ENCODE results near the gene ISYNA1. TPM values are rescaled to one million over a fixed set of nuclear protein-coding genes. Genes with fewer than 3 reads are reported as not detected.

Gene ISYNA1
- total RNA-seq, 1 donor from 2014 or later = 11.7 TPM

- peak; percentile 90 for DNase-seq (ENCODE audit: low read depth)
Observed at GRCh38 chr19:18468517-18468916, 30.6 kb upstream of the ISYNA1 start.

- DNase-seq (ENCODE audit: low read depth) = no peak
Observed at GRCh38 chr19:18467978-18468377, 30.0 kb upstream of the ISYNA1 start.

GRCh38 chr19:18466354-18466753 lies 28.4 kb upstream of the ISYNA1 start:
- no peak for DNase-seq (ENCODE audit: low read depth)

- DNase-seq (ENCODE audit: low read depth) = no peak
Observed at GRCh38 chr19:18465964-18466339, 28.0 kb upstream of the ISYNA1 start.

- DNase-seq (ENCODE audit: low read depth) = no peak
Observed at GRCh38 chr19:18465214-18465963, 27.5 kb upstream of the ISYNA1 start.

- no peak for DNase-seq (ENCODE audit: low read depth)
Observed at GRCh38 chr19:18464646-18465045, 26.7 kb upstream of the ISYNA1 start.

- no peak for DNase-seq (ENCODE audit: low read depth)
Observed at GRCh38 chr19:18461471-18461870, 23.5 kb upstream of the ISYNA1 start.

- peak; percentile 68 for DNase-seq (ENCODE audit: low read depth)
Observed at GRCh38 chr19:18460900-18461299, 23.0 kb upstream of the ISYNA1 start.

GRCh38 chr19:18457483-18458331 lies 19.8 kb upstream of the ISYNA1 start:
- DNase-seq (ENCODE audit: low read depth) = no peak

GRCh38 chr19:18456974-18457373 lies 19.0 kb upstream of the ISYNA1 start:
- no peak for DNase-seq (ENCODE audit: low read depth)

GRCh38 chr19:18456279-18456678 lies 18.3 kb upstream of the ISYNA1 start:
- DNase-seq (ENCODE audit: low read depth) = no peak

- DNase-seq (ENCODE audit: low read depth) = no peak
Observed at GRCh38 chr19:18453269-18454024, 15.5 kb upstream of the ISYNA1 start.

GRCh38 chr19:18452386-18452785 lies 14.5 kb upstream of the ISYNA1 start:
- no peak for DNase-seq (ENCODE audit: low read depth)

GRCh38 chr19:18450931-18451836 lies 13.3 kb upstream of the ISYNA1 start:
- DNase-seq (ENCODE audit: low read depth) = peak; percentile 78

- no peak for DNase-seq (ENCODE audit: low read depth)
Observed at GRCh38 chr19:18450021-18450930, 12.3 kb upstream of the ISYNA1 start.

GRCh38 chr19:18449552-18449951 lies 11.6 kb upstream of the ISYNA1 start:
- no peak for DNase-seq (ENCODE audit: low read depth)

- DNase-seq (ENCODE audit: low read depth) = no peak
Observed at GRCh38 chr19:18446811-18447359, 9.0 kb upstream of the ISYNA1 start.

GRCh38 chr19:18446145-18446810 lies 8.3 kb upstream of the ISYNA1 start:
- no peak for DNase-seq (ENCODE audit: low read depth)
